ENCODE results near the gene ADAD2.

ADAD2 gene

DNA sequence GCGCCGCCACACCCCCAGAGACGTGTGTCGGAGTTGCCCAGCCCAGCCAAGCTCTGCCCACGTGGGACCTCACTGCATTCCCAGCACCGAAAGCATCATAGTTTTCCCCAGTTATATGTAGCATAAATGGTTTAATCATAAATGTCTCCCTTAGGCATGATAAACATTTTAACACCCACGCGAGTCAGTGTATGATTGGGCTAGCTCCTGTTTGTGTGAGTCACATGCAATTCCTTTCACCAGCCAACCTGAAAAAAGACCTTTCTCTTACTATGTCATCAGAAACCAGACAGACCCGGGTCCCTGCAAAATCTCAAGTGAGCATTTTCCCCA is 13.2 kb upstream of the ADAD2 start:
- no peak for DNase-seq

DNA sequence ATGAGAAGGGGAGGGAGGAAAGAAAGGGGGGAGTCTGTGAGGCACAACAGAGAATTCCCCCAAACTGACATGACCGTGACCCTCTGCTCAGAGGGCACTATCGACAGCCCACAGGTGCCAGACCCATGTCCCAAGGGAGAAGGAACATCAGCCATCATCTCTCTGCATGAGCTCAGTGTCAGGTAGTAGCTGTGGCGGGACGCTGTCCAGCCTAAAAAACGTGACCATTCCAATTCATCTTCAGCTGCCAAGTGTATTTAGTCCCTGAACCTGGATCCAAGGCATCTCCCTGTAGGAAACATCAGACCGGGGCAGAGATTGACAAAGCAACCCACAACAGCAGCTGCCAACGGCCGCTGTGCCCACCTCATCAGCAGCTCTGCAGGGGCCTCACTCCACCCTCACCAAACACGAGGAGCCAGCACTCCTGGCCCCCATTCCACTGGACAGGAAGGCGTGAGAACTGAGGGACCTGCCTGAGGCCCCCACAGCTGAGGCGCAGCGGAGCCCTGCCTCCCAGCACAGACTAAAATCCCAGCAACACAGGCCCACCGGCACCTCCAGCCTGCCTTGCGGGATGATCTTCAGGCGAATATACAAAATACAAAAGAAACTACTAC is 12.7 kb upstream of the ADAD2 start:
- DNase-seq: no peak

DNA sequence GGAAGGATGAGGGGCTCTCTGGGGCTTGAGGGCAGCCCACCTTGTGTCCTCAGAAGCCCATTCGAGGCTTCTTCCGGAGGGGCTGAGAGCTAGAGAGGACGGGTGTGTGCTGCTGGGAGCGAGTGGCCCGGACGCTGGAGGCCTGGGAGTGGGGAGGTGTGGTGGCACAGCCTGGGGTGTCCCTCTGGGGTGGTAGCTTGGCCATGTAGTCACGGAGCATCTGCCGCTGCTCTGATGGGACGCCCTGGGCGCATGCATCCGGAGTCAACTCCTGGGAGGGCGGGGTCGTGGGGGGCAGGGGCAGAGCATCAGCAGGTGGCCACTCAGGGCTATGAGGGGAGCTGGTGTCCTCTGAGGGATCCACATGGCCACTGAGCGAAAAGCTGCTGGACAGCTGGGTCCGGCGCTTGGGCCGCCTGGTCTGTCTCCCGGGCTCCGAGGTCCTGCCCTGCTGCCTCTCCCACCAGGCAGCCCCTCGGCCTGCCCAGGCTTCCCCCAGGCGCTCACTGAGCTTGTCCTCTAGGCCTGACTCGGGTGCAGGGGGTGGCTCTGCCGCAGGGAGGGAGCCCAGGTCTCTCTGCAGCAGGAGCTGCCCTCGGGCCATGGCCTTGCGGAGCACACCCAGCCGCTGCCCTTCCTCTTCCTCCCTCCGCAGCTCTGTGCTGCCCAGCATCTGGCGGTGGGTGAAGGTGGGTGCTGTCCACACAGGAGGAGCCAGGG is 11.9 kb upstream of the ADAD2 start:
- no peak for DNase-seq

DNA sequence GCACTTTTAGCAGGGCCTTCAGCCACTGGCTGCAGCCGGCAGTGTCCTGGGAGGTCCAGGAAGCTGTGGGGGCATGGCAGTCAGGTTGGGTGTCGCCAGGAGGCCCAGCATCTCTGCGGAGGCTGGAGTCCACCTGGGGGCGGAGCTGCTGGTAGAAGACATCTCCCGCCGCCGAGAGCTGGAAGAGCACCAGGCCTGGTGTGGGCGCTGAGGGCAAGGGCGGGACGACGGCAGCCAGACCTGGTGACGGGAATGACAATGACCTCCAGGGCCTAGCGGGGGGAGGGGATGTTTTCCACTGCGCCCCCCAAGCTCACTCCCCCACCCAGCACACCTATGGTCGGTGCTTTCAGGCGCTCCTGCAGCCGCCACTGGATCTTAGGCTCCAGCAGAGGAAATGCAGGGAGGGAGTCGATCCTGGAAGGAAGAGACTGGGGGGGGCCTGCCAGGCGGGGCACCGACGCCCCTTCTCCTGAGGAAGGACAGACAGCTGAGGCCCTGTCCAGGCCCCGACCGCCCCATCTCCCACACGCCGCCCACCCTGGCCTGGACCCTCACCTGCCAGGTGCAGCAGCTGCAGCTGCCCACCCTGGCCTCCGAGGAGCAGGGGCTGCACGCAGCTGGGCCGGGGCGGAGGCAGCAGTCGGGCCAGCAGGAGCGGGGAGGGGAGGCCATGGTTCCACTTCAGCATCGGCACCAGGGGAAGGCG is 11.2 kb upstream of the ADAD2 start:
- no peak for DNase-seq

DNA sequence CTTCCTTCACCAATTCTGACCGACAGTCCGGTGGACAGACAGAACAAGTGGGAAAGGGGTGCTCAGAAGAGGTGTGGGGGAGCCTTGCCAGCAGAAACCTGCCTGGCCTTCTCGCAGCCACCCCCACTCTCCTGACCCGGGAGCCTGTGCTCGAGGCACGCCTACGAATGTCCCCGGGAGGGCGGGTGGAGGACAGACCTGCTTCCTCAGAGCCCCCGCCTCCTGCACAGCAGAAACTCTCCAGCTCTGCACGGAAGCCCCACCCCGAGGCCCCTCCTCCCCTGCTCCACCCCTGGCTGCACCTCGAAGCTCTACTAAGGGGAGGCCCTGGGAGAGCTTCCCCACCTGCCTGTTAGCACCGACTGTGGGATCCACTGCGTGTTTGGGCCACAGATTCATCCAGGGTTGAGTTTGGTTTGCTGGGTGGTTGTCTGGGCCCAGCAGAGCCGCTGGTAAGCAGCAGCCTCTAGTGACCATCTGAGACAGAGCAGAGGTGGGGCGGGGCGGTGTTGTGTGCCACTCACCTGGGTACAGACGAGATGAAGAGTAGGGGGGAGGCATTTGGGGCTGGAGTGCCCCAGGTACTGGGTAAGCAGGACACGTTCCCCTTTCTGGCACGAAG is 10.3 kb upstream of the ADAD2 start:
- DNase-seq: no peak

DNA sequence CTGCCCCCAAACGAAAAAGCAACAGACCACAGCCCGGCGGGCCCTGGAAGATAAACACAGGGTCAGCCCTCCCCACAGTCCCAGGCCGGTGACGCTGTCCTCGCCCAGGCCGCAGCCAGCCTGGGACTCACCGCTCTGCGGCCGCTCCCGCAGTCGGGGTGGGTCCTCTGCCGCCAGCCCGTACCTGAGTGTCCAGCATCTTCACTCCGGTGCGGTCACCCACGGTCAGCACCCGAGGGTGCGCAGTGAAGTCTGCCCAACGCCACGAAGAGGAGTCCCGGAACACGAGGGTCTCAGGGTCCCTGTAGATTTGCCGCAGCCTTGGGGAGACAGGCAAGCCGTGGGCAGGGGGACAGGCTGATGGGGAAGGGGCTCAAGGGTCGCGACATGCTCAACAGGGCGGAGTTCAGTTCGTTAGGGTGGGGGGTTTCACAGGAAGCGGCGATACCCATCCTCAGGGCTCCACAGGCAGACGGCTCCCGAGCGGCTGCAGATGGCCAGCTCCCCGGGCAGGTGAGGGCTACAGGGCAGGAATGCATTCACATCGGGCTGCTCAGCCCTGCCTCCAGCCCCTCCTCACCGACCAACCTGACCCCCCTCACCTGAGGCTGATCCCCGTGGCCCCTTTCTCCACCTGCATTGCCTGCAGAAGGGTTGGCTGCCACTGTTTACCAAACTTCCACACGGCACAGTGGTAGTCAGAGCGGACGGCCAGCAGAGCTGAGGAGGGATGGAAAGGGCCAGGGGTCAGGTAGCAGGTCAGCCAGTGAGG is 9.6 kb upstream of the ADAD2 start:
- DNase-seq: no peak

DNA sequence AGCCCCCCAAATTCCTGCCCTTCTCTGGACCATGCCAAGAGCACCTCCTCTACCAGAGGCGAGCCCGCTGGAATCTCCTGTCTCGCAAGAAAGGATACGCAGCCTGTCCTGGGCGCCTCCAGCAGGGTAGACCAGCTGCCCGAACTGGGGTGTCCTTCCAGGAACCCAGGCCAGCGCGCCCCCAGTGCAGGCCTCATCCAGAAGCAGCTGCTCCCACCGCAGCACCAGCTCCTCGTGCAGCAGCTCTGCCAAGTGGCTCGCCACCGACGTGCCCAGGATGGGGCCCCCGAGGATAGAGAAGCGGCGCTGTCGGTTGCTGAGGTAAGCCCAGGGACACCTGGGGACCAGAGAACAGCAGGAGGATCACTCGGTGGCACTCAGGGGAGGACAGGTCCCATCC is 8.9 kb upstream of the ADAD2 start:
- no peak for DNase-seq

DNA sequence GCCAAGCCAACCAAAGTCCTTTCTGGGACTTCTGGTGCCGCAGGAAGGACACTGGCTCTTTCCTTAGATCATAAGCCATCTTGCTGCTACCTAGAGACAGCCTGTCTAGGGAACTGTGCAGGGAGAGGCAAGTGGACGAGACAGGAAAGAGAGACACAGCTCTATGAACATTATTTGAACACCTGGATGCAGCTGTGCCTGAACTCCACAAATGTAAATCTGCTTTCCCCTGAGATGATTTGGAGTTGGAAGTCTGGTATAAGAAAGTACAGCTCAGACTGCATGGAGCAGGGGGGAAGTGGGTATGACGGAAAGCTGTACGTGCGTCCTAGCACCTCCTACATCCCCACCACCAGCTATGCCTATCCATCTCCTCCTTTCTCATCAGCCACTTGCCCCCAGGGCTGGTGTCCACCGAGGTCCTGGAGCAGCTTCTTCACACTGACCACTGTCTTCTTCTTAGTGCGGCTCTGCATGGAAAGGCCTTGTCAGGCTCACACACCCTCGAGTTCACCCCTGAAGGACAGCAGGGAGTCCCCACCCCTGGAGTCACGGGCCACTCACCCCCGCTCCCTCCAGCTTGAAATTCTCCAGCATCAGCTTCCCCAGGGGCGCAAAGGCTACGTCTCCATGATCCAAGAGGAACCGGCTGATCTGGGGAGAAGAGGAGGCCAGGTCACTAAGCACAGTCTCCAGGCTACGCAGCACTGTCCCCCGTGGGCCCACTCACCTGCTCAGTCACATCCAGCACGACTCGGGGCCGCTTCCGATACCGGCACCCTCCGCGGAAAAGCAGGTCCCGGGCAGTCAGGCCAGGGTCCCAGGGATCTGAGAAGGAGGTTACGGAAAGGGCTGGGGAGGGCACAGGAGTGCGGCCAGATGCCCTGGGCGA is 8.0 kb upstream of the ADAD2 start:
- DNase-seq: no peak

DNA sequence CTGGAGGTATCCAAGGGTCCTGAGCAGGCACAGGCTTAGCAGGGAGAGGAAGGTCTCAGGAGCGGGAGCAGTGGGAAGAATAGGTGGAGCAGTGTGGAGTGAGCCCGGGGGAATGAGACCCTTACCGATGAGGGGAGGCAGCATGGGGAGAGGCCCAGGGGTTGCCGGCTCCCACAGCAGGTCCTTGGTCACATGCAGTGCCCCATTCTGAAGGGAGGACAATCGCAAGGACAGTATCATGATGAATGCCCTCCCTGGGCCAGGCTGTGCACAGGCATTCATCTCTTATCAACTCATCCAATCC is 7.4 kb upstream of the ADAD2 start:
- no peak for DNase-seq

DNA sequence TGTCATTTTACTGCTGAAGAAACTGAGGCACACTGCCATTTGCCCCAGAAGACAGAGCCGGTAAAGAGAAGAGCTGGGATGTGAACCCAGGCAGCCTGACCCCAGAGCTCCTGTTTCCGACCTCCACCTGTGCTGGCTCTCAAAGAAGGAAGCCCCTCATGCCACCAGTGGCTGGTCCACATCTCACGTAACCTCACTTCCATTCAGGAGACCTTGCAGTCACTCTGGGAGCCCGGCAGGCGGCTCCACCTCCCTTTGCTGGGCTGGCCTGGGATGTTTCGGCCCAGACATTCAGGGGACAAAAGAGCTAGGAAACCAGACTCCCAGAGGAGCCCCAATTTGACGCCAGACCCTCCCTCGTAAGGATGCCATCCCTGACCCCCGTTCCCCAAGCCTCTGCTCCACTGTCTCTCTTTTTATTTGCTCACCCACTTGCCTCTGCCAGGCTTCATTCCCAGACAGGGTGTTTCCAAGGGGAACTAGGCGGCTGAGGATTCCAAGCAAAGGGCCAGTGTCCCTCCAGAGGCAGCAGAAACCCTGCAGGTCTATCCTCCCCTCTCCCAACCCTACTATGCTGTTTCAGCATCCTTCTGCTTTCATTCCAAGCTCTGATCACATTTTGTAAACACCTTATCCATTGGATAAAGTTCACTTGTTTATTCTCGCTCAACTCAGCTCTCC is 6.9 kb upstream of the ADAD2 start:
- DNase-seq: no peak

DNA sequence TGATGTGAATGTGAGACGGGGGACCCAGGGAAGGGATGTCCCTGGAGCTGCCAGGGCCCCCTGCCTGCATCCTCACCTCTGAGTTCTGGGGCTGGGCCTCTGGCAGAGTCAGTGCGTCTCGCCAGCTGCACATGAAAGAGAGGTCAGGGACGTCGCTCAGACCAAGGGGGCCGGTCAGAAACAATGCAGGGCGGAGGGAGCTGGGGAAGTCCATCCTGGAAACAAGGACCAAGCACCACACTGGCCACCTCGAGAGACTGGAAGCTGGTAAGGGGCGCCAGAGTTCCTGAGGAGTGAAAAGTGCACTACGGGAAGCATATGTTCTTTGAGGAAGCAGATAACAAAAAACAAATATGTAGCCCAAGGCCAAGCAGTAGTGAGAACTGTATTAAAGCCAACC is 6.2 kb upstream of the ADAD2 start:
- no peak for DNase-seq

DNA sequence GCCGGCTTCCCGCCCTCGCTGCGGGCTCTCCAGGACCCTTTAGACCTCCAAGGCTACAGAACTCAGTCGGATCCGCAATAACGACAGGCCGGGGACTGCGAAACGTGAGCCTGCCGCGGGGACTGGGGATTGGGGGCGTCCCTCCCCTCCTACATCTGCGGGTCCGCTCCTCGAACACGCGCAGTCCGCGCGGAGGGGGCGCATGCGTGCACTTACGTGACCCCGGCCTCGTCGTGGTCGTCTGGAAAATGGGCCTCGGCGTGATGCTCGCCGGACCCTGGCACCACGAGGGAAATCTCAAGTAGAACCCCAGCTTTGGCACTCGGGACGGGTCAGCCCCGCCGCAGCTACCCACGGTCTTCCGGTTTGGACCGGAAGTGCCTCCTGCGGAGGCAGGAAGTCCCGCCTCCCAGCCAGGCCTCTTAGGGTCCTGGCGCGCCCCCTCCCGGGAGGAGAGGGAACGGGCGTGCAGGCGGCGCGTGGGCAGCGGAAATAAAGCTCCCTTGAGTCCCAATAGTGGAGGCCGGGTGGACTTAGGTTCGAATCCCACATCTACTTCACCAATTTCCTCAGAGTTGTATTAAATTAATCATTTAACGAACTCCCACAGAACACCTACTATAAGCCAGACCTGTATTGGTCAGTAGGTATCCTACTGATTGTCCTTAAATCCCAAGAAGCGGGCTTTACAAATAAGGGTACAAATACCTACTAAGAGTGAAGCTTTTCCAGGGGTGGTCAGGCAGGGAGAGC is 4.1 kb upstream of the ADAD2 start, which contains the start of gene TAF1C:
TAF1C (minus strand) TSS at position 373 of the 753 bp plus-strand sequence. CDS start 2,069 bp downstream, outside the sequence.
- peak; percentile 94 for DNase-seq

DNA sequence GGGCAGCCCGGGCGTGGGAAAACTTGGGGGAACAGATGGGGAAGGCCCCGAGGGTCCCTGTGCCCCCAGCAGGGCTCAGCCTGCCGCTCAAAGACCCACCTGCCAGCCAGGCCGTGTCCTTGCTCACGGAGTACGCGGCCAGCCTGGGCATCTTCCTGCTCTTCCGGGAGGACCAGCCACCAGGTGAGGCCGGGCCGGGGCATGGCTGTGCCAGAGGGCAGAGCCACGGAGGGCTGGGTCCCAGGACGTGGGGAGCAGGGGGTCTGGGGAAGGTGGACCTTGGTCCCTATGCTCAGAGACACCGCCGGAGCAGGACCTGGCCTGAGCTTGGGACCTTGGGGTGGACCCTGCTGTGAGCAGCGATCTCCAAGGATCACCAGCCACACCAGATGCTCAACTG is 509 bp downstream of the ADAD2 start:
- DNase-seq: no peak

DNA sequence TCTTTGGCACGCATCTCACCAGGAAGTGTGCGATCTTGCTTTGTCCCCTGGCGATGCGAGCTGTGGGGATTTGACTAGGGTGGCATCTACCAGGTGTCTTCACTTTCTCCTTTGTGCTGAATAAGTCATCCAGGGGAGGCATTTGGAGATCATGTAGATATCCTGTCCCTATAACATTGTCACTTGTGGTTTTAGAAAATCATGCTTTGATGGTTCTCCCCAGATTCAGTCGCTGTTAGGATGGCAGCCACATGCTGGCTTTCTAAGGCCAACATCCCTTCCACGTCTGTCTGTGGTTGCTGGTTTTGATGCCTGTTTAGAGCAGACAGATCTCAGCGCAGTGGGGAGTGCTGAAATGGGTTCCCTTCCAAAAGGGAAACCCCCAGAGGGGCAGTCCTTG is 2.5 kb downstream of the ADAD2 start:
- DNase-seq: peak; percentile 12

DNA sequence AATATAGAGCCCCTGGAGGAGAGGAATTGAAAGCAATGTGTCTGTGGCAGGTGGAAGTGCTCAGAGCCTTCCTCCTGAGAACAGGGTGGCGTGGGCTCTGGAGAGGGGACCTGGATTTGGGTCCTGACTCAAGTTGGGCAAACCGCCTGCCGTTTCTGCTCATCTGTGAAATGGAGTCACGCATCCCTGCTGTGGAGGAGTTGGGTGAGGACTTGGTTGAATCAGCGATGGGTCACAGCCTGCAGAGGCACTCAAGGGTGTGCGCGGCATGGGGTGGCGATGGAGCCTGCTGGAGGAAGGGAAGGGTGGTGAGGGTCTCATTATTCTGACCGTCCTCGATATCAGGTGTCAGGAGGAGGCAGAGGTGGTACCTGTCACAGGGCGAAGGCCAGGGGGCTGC is 3.1 kb downstream of the ADAD2 start:
- no peak for DNase-seq

DNA sequence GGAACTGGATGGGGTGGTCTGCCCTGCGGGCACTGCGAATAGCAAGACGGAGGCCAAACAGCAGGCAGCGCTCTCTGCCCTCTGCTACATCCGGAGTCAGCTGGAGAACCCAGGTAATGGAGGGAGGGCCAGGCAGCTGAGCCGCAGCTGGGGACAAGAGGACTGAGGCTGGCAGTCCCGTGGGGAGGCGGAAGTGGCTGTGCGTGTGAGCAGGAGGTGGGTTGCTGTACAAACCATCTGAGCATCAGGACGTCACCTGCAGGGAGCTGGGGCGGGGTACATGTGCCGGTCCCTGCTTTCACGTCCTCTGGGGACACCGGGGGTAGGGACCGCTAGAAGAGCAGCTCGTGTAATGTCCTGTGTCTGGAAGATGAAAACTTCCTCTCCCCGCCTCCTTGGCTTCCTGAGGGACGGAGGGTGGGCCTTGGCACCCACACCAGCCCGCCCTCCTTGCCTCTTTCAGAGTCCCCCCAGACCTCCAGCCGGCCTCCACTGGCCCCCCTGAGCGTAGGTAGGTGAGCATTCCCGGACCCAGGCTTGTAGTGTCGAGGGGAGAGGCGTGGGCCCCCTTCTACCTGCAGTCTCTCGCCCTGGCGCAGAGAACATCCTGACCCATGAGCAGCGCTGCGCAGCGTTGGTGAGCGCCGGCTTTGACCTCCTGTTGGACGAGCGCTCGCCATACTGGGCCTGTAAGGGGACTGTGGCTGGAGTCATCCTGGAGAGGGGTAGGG is 3.7 kb downstream of the ADAD2 start:
- peak; percentile 17 for DNase-seq

DNA sequence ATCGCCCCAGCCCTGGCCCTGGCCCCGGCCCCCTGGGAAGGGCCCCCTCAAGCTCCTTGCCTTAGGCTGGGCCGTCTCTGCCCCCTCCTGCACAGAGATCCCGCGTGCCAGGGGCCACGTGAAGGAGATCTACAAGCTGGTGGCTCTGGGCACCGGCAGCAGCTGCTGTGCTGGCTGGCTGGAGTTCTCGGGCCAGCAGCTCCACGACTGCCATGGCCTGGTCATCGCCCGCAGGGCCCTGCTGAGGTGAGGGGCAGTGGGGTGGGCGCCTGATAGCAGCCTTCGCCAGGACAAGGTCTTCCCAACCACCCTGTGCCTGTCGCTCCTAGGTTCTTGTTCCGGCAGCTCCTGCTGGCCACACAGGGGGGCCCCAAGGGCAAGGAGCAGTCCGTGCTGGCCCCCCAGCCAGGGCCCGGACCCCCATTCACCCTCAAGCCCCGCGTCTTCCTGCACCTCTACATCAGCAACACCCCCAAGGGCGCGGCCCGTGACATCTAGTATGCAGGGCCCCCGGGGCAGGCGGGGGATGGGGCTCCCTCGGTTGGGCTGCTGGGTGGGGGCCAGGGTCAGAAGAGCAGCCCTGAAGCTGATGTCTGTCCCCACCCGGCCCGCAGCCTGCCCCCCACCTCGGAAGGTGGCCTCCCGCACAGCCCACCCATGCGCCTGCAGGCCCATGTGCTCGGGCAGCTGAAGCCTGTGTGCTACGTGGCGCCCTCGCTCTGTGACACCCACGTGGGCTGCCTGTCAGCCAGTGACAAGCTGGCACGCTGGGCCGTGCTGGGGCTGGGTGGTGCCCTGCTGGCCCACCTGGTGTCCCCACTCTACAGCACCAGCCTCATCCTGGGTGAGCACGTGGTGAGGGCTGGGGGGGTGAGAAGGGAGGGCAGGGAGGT is 4.5 kb downstream of the ADAD2 start:
- no peak for DNase-seq

DNA sequence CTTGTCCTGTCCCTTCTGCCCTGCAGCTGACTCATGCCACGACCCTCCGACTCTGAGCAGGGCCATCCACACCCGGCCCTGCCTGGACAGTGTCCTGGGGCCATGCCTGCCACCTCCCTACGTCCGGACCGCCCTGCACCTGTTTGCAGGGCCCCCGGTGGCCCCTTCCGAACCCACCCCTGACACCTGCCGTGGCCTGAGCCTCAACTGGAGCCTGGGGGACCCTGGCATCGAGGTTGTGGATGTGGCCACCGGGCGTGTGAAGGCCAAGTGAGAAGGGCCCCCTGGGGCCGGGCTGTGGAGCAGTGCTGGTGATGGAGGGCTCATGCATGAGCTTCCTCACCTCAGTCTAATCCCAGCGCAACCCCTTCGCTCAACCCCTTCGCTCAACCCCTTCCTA is 5.1 kb downstream of the ADAD2 start:
- no peak for DNase-seq

All from activated CD4-positive, alpha-beta T cell treated with anti-CD3 and anti-CD28 coated beads, Interleukin-10, Interleukin-2, amounts not matched to agents 100 ng/mL and 50 ng/mL, durations not matched to agents 16 hours and 8 hours (primary cell).